Keratinocyte (primary cell): ENCODE results near the gene MED14.

ENCODE experiments used
- EZH2 ChIP-seq: IDR thresholded peaks from one replicate; pipeline ENCODE4 v1.6.1; 2012; ENCODE audit warnings: inconsistent platforms, mild to moderate bottlenecking, low read length, moderate library complexity
- TF ChIP-seq, protein P1 (sequence below), 3 experiments: IDR thresholded peaks in 1 of 3; conservative IDR thresholded peaks in 1 of 3; optimal IDR thresholded peaks in 1 of 3; 2 replicates in 2 of 3; 3 replicates in 1 of 3; pipeline versions ENCODE3 to v1.5.1; 2011; ENCODE audit warnings: low read length in 3 of 3, mild to moderate bottlenecking in 3 of 3, moderate library complexity in 2 of 3, control low read depth in 1 of 3, inconsistent platforms in 1 of 3; ENCODE audit not compliant: insufficient read depth in 2 of 3; ENCODE audit errors: extremely low read depth in 1 of 3

DNA sequence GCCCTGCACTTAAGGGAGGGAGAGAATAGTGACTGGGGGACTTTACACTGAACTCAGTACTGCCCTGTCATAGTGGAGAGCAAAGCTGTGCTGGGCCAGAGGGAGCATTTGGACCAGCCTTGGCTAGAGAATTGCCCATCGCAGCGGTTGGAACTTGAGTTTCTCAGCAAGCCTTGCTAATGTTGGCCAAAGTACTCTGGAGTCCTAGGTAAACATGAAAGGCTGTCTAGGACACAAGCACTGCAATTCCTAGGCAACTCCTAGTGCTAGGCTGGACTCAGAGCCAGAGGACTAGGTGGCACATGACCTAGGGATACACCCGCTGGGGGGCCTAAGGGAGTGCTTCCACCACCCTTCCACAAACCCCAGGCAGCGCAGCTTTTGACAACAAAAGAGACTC lies 15.0 kb downstream of the MED14 start:
- TF ChIP-seq, protein P1, sequence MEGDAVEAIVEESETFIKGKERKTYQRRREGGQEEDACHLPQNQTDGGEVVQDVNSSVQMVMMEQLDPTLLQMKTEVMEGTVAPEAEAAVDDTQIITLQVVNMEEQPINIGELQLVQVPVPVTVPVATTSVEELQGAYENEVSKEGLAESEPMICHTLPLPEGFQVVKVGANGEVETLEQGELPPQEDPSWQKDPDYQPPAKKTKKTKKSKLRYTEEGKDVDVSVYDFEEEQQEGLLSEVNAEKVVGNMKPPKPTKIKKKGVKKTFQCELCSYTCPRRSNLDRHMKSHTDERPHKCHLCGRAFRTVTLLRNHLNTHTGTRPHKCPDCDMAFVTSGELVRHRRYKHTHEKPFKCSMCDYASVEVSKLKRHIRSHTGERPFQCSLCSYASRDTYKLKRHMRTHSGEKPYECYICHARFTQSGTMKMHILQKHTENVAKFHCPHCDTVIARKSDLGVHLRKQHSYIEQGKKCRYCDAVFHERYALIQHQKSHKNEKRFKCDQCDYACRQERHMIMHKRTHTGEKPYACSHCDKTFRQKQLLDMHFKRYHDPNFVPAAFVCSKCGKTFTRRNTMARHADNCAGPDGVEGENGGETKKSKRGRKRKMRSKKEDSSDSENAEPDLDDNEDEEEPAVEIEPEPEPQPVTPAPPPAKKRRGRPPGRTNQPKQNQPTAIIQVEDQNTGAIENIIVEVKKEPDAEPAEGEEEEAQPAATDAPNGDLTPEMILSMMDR (optimal IDR thresholded peaks at IDR 0.05 in 1 of 3, IDR thresholded peaks at IDR 0.05 in 1 of 3, conservative IDR thresholded peaks at IDR 0.05 in 1 of 3; ENCODE audit: extremely low read depth in 1 of 3, insufficient read depth in 2 of 3, low read length in 3 of 3), result no peak
- no peak for TF ChIP-seq EZH2
